H4 (cell line): ENCODE results near the gene TMEM106C. TPM values are rescaled to one million over a fixed set of nuclear protein-coding genes. Genes with fewer than 3 reads are reported as not detected.

Experiments used
- DNase-seq: peaks from one replicate; pipeline ENCODE4 v3.0.0-alpha.2; 2015; ENCODE audit warnings: low spot score
- total RNA-seq: library from RNA; depleted of rRNA; stranded (reverse); fragments of >200 nt; shearing (Covaris generic); gene quantifications from 2 replicates; pipeline ENCODE4 v1.2.3, GENCODE V29; 2014; rRNA removed

Gene TMEM106C
- total RNA-seq: 294 and 314 TPM in 2 replicates

- DNase-seq: peak; percentile 79
Measured at GRCh38 chr12:47963340-47964040, at the start of gene TMEM106C. Gene TMEM106C (plus strand): TSS chr12:47963596. CDS start chr12:47964237, 641 bp downstream.

- no peak for DNase-seq
Measured at GRCh38 chr12:47920913-47921312, 42.5 kb upstream of the TMEM106C start.

GRCh38 chr12:47921907-47922306 is 41.5 kb upstream of the TMEM106C start:
- no peak for DNase-seq

- DNase-seq: no peak
Measured at GRCh38 chr12:47927346-47927745, 36.0 kb upstream of the TMEM106C start.

GRCh38 chr12:47930634-47931033 is 32.8 kb upstream of the TMEM106C start:
- no peak for DNase-seq

GRCh38 chr12:47931187-47931586 is 32.2 kb upstream of the TMEM106C start:
- no peak for DNase-seq

- peak; percentile 39 for DNase-seq
Measured at GRCh38 chr12:47935184-47935583, 28.2 kb upstream of the TMEM106C start.

- peak; percentile 78 for DNase-seq
Measured at GRCh38 chr12:47938093-47938492, 25.3 kb upstream of the TMEM106C start.

- DNase-seq: no peak
Measured at GRCh38 chr12:47938594-47938993, 24.8 kb upstream of the TMEM106C start.

GRCh38 chr12:47939009-47939601 is 24.3 kb upstream of the TMEM106C start:
- no peak for DNase-seq

GRCh38 chr12:47940773-47941474 is 22.5 kb upstream of the TMEM106C start:
- DNase-seq: no peak

GRCh38 chr12:47941475-47941780 is 22.0 kb upstream of the TMEM106C start:
- DNase-seq: no peak

- DNase-seq: no peak
Measured at GRCh38 chr12:47941871-47942613, 21.4 kb upstream of the TMEM106C start.

GRCh38 chr12:47942614-47943225 is 20.7 kb upstream of the TMEM106C start:
- DNase-seq: no peak

GRCh38 chr12:47943623-47944340 is 19.6 kb upstream of the TMEM106C start:
- DNase-seq: peak; percentile 29

- DNase-seq: no peak
Measured at GRCh38 chr12:47944685-47945340, 18.6 kb upstream of the TMEM106C start.

GRCh38 chr12:47945341-47945728 is 18.1 kb upstream of the TMEM106C start:
- no peak for DNase-seq

- no peak for DNase-seq
Measured at GRCh38 chr12:47946413-47947323, 16.7 kb upstream of the TMEM106C start.

GRCh38 chr12:47947341-47947740 is 16.1 kb upstream of the TMEM106C start:
- DNase-seq: no peak
